Nephron (organoid): ENCODE data around the gene NQO2.

Experiments used
- H3K27ac Mint-ChIP-seq, 3 experiments: 2 replicates each; pipeline ENCODE4 v1.8.0; 2020; ENCODE audit warnings: mixed read lengths in 3 of 3, mild to moderate bottlenecking in 2 of 3, moderate library complexity in 1 of 3
- H3K27me3 Mint-ChIP-seq: 2 replicates; pipeline ENCODE4 v1.8.0; 2021; ENCODE audit warnings: low read depth, mild to moderate bottlenecking, moderate library complexity, mixed read lengths
- H3K36me3 Mint-ChIP-seq: 2 replicates; pipeline ENCODE4 v1.8.0; 2020; ENCODE audit warnings: low read depth, mixed read lengths
- H3K4me1 Mint-ChIP-seq: 2 replicates; pipeline ENCODE4 v1.8.0; 2020; ENCODE audit warnings: mixed read lengths
- H3K4me3 Mint-ChIP-seq, 3 experiments: 2 replicates each; pipeline ENCODE4 v1.8.0; 2020; ENCODE audit warnings: mild to moderate bottlenecking in 3 of 3, mixed read lengths in 3 of 3, moderate library complexity in 2 of 3
- H3K9me3 Mint-ChIP-seq: 2 replicates; pipeline ENCODE4 v1.8.0; 2020; ENCODE audit warnings: mixed read lengths
- TF ChIP-seq, protein P1 (sequence below), 3 experiments: fragments of 200-600 bp; sonication (generic); IDR thresholded peaks; one replicate each; pipeline ENCODE4 v1.5.0; 2021; ENCODE audit warnings: antibody characterized with exemption in 3 of 3; ENCODE audit not compliant: unreplicated experiment in 3 of 3

The NQO2 gene

DNA sequence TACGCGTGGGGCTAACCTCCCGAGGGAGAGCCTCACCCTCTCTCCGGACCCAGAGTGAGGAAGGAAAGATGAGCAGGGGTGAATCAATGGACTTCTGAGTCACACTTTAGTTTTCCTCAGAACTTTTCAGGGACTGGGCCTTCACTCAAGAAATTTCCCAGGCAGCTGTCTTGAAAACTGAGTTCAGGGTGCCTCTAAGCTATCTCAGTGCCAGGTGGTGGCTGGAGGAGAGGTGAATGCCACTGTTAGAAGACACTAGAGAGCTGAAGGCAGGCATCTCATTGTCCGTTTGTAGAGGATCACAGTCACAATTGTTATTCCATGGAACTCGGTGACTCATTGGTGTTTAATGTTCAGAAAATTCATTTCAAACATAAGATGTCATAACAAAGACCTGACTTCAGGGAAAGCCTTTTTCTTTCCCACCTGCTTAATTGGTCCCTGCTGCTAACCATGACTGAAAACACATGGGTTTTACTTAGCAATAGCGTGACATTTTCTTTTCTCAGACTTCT lies 23.1 kb upstream of the NQO2 start:
- Mint-ChIP-seq H3K4me1 (peaks cover 48% of the 10 kb centered on the region), H3K36me3 (no peaks in the 10 kb centered on the region), H3K4me3 (peak overlapping the region in 1 of 3 experiments; percentile 14), H3K27ac (peak overlapping the region; percentile 41 to 59 (median 56)), H3K9me3 (no peaks in the 10 kb centered on the region), H3K27me3 (peaks cover 3% of the 10 kb centered on the region)
- TF ChIP-seq, protein P1, sequence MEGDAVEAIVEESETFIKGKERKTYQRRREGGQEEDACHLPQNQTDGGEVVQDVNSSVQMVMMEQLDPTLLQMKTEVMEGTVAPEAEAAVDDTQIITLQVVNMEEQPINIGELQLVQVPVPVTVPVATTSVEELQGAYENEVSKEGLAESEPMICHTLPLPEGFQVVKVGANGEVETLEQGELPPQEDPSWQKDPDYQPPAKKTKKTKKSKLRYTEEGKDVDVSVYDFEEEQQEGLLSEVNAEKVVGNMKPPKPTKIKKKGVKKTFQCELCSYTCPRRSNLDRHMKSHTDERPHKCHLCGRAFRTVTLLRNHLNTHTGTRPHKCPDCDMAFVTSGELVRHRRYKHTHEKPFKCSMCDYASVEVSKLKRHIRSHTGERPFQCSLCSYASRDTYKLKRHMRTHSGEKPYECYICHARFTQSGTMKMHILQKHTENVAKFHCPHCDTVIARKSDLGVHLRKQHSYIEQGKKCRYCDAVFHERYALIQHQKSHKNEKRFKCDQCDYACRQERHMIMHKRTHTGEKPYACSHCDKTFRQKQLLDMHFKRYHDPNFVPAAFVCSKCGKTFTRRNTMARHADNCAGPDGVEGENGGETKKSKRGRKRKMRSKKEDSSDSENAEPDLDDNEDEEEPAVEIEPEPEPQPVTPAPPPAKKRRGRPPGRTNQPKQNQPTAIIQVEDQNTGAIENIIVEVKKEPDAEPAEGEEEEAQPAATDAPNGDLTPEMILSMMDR (IDR thresholded peaks at IDR 0.05; ENCODE audit: unreplicated experiment in 3 of 3) = no peak

DNA sequence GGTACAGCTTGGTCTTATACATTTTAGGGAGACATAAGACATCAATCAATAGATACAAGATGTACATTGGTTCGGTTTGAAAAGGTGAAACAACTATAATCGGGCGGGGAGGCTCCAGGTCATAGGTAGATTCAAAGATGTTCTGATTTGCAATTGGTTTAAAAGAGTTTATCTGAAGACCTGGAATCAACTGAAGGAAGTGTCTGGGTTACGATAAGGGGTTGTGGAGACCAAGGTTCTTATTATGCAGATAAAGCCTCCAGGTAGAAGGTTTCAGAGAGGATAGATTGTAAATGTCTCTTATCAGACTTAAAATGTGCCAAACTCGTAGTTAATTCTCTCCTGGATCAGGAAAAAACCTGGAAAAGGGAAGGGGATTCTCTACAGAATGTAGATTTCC lies 22.4 kb upstream of the NQO2 start:
- no peaks in the 10 kb centered on the region for H3K36me3 Mint-ChIP-seq
- no peaks in the 10 kb centered on the region for H3K9me3 Mint-ChIP-seq
- H3K27me3 Mint-ChIP-seq = peaks cover 3% of the 10 kb centered on the region
- peak overlapping the region in 1 of 3 experiments; percentile 59 for H3K4me3 Mint-ChIP-seq
- peaks cover 43% of the 10 kb centered on the region for H3K4me1 Mint-ChIP-seq
- peak overlapping the region in 2 of 3 experiments; percentile 52 to 56 for H3K27ac Mint-ChIP-seq
- TF ChIP-seq, protein P1 (IDR thresholded peaks at IDR 0.05; ENCODE audit: unreplicated experiment in 3 of 3) = no peak

GRCh38 chr6:2977799-2978590 lies 21.7 kb upstream of the NQO2 start:
- Mint-ChIP-seq H3K4me3 (peak overlapping the region in 1 of 3 experiments; percentile 59), H3K9me3 (no peaks in the 10 kb centered on the region), H3K36me3 (no peaks in the 10 kb centered on the region), H3K27me3 (peaks cover 3% of the 10 kb centered on the region), H3K4me1 (peaks cover 47% of the 10 kb centered on the region), H3K27ac (peak overlapping the region; percentile 52 to 57 (median 56))
- TF ChIP-seq, protein P1 (IDR thresholded peaks at IDR 0.05; ENCODE audit: unreplicated experiment in 3 of 3) = no peak

- Mint-ChIP-seq H3K4me3 (no peak overlapping the region), H3K27ac (no peak overlapping the region), H3K27me3 (peaks cover 6% of the 10 kb centered on the region), H3K4me1 (peaks cover 53% of the 10 kb centered on the region), H3K9me3 (no peaks in the 10 kb centered on the region), H3K36me3 (no peaks in the 10 kb centered on the region)
- TF ChIP-seq, protein P1 (IDR thresholded peaks at IDR 0.05; ENCODE audit: unreplicated experiment in 3 of 3) = no peak
These were observed 20.8 kb upstream of the NQO2 start for GRCh38 chr6:2978923-2979322.

DNA sequence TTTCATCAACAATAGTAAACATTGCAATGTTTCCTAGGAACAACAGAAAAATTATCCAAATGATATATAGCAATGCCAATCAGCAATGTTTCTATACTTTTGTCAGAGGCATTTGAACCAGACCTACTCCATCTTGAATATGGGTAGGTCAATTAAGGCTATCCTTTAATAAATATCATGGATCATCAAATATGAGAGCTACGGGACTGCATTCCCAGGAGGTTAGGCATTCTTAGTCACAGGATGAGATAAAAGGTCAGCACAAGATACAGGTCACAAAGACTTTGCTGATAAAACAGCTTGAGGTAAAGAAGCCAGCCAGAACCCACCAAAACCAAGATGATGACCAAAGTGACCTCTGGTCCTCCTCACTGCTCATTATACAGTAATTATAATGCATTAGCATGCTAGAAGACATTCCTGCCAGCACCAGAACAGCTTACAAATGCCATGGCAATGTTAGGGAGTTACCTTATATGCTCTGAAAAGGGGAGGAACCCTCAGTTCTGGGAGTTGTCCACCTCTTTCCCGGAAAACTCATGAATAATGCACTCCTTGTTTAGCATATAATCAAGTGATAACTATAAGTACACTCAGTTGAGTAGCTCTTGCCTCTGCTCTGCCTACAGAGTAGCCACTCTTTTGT lies 19.8 kb upstream of the NQO2 start:
- H3K4me3 Mint-ChIP-seq = no peak overlapping the region
- no peaks in the 10 kb centered on the region for H3K36me3 Mint-ChIP-seq
- no peak overlapping the region for H3K27ac Mint-ChIP-seq
- H3K4me1 Mint-ChIP-seq = peaks cover 53% of the 10 kb centered on the region
- TF ChIP-seq, protein P1 (IDR thresholded peaks at IDR 0.05; ENCODE audit: unreplicated experiment in 3 of 3) = no peak
- H3K27me3 Mint-ChIP-seq = peaks cover 3% of the 10 kb centered on the region
- H3K9me3 Mint-ChIP-seq = no peaks in the 10 kb centered on the region
